GM20000 (cell line): Measurements from ENCODE around the gene DEPDC4.

Experiments used
- DNase-seq: peaks from one replicate; pipeline ENCODE4 v3.0.0; 2012; ENCODE audit warnings: low spot score
- TF ChIP-seq, protein P1 (sequence below): IDR thresholded peaks from 2 replicates; pipeline ENCODE4 v1.5.1; 2012; ENCODE audit warnings: mild to moderate bottlenecking, control low read depth; ENCODE audit errors: extremely low read depth, missing control alignments

Gene DEPDC4

DNA sequence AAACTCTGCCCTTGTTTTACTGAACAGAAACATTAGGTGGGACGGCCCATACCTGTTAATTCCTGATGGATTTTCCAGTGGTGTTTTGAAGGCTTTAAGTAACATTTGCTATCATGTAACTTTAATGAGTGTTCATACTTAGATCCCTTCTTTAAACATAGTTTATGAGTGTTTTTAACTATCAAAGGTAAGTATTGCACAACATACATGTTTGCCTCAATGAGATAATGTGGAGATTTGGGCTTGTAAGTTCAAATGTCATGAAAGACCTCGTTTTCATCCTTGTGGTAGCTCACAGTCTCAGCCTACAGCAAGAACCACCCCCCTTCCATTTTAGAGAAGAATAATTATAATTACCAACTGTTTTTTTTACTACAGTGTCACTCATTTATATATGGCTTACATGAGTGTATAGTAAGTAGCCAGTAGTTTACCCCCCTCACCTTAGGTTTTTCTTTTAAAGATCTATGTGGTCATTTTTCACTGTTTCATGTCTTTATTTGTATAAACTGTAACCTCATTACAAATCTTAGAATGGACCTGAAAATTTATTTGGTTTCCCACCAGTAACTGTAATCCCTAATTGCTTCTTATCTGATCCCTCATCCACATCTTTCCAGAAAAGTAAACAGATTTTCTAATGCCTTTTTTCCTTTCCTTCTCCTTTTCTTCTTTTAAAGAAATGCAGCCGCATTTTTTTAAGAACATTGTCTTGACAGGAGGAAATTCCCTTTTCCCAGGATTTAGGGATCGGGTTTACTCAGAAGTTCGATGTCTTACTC, 47.4 kb downstream of the DEPDC4 start:
- no peak for DNase-seq
- TF ChIP-seq, protein P1, sequence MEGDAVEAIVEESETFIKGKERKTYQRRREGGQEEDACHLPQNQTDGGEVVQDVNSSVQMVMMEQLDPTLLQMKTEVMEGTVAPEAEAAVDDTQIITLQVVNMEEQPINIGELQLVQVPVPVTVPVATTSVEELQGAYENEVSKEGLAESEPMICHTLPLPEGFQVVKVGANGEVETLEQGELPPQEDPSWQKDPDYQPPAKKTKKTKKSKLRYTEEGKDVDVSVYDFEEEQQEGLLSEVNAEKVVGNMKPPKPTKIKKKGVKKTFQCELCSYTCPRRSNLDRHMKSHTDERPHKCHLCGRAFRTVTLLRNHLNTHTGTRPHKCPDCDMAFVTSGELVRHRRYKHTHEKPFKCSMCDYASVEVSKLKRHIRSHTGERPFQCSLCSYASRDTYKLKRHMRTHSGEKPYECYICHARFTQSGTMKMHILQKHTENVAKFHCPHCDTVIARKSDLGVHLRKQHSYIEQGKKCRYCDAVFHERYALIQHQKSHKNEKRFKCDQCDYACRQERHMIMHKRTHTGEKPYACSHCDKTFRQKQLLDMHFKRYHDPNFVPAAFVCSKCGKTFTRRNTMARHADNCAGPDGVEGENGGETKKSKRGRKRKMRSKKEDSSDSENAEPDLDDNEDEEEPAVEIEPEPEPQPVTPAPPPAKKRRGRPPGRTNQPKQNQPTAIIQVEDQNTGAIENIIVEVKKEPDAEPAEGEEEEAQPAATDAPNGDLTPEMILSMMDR = no peak

DNA sequence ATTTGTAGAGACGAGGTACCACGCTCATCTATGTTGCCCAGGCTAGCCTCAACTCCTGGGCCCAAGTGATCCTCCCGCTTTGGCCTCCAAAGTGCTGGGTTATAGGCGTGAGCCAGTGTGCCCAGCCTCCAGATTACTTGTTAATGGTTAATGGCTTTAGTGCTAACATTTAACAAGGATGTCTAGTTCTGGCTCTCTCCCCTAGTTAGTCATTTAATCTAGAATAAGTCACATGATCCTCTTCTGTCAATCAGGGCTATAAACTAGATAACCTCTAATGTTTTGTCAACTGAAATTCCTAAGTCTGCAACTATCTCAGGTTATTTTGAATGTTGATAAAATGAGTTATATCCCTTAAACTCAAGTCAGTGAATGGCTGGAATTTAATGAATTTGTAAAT, 50.5 kb downstream of the DEPDC4 start:
- DNase-seq = no peak
- TF ChIP-seq, protein P1 = no peak

DNA sequence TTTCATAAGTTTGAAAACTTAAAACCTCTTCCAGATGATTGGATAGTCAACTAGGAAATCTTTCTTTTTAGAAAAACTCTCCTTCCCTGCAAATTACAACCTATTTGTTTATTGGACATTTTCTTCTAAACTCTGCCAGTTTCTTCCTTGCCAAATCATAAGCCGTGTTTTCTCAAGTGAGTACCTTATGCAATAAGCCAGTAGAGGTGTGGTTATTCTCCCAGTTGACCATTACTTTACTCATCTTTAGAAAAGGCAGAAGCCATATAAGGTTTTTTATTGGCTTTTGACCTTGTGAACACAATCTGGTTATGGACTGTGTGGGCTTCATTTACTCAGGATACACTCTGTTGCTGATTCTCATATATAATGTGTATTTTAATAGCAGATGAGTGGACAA, 51.7 kb downstream of the DEPDC4 start:
- TF ChIP-seq, protein P1 = no peak
- DNase-seq = no peak

DNA sequence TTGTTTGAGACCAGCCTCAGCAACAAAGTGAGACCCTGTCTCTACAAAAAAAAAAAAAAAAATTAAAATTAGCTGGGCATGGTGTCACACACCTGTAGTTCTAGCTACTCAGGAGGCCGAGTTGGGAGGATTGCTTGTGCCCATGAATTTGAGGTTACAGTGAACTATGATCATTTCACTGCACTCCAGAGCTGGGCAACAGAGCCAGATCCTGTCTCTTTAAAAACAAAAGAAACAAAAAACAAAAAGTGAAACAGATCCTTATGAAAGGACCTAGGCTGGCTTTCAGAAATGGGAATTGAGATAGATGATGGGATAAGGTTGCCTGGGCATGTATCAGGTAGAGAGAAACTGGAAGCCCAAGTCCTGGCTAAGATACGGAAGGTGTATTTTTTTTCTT, 52.4 kb downstream of the DEPDC4 start:
- DNase-seq = no peak

DNA sequence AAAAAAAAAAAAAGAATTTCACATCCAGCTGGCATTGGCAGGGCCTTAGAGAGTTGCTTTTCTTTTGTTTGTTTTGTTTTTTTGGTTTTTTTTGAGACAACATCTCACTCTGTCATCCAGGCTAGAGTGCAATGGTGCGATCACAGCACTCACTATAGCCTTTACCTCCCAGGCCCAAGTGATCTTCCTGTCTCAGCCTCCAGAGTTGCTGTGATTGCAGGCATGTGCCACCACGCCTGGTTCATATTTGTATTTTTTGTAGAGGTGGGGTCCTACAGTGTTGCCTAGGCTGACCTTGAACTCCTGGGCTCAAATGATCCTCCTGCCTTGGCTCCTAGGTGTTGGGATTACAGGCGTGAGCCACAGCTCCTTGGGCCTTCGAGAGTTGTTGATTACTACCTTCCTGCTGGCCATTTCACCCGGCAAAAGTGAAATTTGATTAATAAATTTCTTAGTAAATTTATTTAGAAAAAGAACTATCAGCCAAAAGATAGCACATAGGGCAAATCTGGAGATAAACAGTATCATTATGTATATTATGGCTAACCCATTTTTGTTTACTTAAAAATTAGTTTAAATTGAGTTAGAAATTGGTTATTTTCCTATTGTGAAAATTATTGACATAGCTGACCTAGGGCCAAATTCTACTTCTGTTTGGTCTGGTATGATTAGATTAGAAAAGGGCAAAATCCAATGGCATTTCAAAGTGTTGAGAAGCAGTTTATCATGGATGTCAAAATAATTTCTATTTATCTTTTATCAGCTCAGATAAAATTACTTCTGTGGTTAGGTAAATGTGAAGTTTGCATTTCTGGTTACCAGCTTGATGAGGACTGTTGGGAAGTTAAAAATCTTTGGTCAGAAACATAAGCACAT, 53.6 kb downstream of the DEPDC4 start:
- DNase-seq = no peak
- TF ChIP-seq, protein P1 = no peak

More for the DNA sequence above, 52.4 kb downstream of the DEPDC4 start:
- TF ChIP-seq, protein P1 = no peak

DNA sequence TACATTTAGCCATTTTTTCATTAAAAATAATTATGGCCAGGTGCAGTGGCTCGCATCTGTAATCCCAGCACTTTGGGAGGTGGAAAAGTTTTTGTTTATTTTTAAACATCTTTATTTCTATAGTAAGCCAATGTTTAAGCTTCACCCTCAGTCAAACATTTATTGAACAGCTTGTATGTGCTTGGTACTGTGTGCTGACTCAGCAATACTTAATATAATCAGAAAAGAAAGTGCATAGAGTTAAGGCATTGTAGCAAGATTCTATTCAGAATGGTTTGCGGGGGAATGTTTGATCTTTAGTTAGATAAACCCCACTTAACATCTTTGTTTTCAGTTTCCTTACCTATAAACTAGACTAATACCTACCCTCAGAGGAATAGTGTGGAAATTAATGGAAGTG, 55.2 kb downstream of the DEPDC4 start:
- TF ChIP-seq, protein P1 = no peak
- DNase-seq = no peak

DNA sequence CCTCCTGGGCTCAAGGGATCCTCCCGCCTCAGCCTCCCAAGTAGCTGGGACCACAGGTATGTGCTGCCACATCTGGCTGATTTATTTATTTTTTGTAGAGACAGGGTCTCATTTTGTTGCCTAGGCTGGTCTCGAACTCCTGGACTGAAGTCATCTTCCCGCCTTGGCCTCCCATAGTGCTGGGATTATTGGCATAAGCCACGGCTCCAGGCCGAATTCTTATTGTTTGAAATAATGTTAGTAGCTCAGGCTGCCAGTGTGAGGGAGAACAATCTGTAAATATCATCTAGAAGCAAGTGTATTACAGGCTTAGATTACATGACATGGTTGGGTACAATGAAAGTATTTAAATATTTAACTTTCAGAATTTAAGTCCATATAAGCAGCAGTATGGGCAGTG, 58.0 kb downstream of the DEPDC4 start:
- TF ChIP-seq, protein P1 = no peak

More for the DNA sequence above, 58.0 kb downstream of the DEPDC4 start:
- DNase-seq = no peak
